Adipocyte (in vitro differentiated cells): ENCODE measurements around the gene FOXJ3.

ENCODE experiments used
- DNase-seq: peaks from one replicate; pipeline ENCODE4 v3.0.0-alpha.2; 2015; ENCODE audit warnings: low read depth
- H3K27me3 ChIP-seq: replicated peaks from 2 replicates; pipeline ENCODE4 v1.7.0; 2013; ENCODE audit warnings: mild to moderate bottlenecking, low read length, moderate library complexity; ENCODE audit not compliant: control insufficient read depth, insufficient read depth
- H3K36me3 ChIP-seq: 2 replicates; pipeline ENCODE4 v1.7.0; 2013; ENCODE audit warnings: low read length, mild to moderate bottlenecking, moderate library complexity; ENCODE audit not compliant: control insufficient read depth, insufficient read depth, severe bottlenecking
- H3K4me1 ChIP-seq: 2 replicates; pipeline ENCODE4 v1.7.0; 2013; ENCODE audit warnings: mild to moderate bottlenecking, low read length, moderate library complexity; ENCODE audit not compliant: control insufficient read depth, insufficient read depth
- H3K4me3 ChIP-seq: 2 replicates; pipeline ENCODE4 v1.7.0; 2013; ENCODE audit warnings: mild to moderate bottlenecking, low read length, moderate library complexity
- H3K9ac ChIP-seq: 2 replicates; pipeline ENCODE4 v1.7.0; 2013; ENCODE audit warnings: mild to moderate bottlenecking, low read length, moderate library complexity
- H3K9me3 ChIP-seq: 2 replicates; pipeline ENCODE4 v1.7.0; 2013; ENCODE audit warnings: mild to moderate bottlenecking, low read length, moderate library complexity; ENCODE audit not compliant: control insufficient read depth

The FOXJ3 gene

DNA sequence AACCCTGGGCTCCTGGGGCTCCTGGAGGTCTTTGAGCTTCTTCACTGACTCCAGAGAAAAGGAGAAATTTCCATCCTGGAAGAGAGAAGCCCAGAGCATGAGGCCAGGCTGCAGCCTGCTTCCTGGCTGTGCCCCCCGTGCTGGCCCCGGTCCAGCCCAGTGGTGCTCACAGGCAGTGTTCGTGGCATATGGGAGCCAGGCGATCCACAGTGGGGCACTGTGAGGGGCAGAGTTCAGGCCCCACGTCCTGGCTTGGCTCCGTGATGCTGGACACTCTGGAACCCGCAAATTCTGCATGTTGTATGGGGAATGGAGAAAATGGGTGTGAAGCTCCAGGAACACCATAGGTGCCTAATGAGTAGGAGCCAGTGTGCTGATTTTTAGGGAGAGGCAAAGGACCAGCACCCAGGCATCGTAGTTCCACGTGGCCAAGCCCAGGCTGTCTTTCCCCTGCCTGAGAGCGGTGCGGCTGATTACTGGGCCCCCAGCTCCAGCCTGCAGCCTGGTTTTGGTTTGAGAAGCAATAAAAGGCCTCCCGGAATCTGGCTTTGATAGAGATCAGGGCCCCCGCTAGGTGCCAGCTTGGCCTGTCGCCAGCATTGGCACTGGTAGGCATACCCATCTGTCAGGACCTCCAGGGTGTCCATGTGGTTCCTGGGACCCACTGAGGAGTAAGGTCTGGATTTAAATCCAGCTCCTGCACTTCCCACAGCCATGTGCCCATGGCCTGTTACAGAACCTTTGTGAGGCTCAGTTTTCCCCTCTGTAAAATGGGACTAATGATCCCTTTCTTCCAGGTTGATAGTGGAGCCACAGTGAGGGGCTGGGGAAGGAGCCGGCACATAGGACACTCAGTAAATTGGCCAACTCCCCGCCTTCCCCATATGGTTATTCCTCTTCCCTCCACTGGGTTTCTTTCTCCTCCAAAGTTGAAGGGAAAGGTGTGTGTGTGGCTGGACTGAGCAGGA lies 171.2 kb downstream of the FOXJ3 start:
- Histone ChIP-seq H3K27me3 (peaks cover 17% of the 10 kb centered on the region), H3K4me1 (no peaks in the 10 kb centered on the region), H3K9me3 (peaks cover 21% of the 10 kb centered on the region), H3K36me3 (no peaks in the 10 kb centered on the region), H3K4me3 (no peak overlapping the region), H3K9ac (no peak overlapping the region)
- no peak for DNase-seq

DNA sequence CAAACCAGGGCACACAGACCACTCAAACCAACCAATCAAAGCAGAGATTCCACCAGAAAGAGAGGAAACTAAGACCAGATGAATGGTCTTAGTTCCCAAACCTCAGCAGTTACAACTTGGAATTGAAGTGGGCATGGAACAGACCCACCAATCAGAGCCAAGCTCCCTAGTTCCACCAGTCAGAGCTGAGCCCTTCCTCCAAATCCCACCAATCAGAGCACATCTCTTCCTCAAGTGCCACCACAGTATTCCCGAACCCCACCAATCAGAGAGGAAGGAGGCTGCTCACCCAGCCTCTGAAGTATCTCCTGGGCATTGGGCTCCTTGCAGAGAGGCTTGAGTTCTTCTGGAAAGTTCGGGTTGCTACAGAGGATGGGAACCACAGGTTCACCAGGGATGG lies 171.9 kb downstream of the FOXJ3 start:
- Histone ChIP-seq H3K36me3 (no peaks in the 10 kb centered on the region), H3K4me1 (no peaks in the 10 kb centered on the region), H3K27me3 (peaks cover 17% of the 10 kb centered on the region), H3K4me3 (no peak overlapping the region), H3K9me3 (peaks cover 21% of the 10 kb centered on the region), H3K9ac (no peak overlapping the region)
- no peak for DNase-seq

DNA sequence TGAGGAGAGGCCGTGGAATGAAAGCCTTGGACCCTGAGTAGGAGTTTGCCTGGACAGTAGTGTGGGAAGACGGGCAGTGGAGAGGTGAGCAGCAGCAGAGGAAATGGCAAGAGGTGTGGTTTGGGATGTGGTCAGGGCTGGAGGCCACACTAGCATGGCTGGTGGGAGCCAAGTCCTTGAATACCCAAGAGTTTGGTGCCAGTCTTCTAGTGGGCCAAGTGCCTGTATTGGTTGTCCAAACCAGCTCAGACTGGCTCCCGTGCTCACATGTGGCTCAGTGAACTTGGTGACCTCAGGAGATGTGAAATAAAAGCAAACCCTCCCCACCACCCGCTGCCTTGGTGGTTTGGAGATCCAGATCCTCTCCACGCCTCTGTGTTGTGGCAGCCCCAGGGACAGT lies 172.9 kb downstream of the FOXJ3 start:
- DNase-seq, result no peak
- peaks cover 17% of the 10 kb centered on the region for H3K27me3 ChIP-seq
- H3K9me3 ChIP-seq, result peaks cover 21% of the 10 kb centered on the region
- no peak overlapping the region for H3K4me3 ChIP-seq
- no peak overlapping the region for H3K9ac ChIP-seq
- H3K36me3 ChIP-seq, result no peaks in the 10 kb centered on the region
- no peaks in the 10 kb centered on the region for H3K4me1 ChIP-seq

DNA sequence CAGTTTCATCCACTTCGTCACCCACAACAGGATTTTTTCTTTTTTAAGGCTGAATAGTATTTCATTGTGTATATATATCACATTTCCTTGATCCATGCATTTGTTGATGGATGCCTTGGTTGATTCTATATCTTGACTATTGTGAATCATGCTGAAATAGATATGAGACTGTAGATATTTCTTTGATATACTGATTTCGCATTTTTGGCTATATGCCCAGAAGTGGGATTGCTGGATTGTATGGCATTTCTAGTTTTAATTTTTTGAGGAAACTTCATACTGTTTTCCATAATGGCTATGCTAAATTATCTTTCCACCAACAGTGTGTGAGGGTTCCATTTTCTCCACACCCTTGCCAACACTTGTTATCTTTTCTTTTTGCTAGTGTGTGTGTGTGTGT lies 176.8 kb downstream of the FOXJ3 start:
- Histone ChIP-seq H3K27me3 (peaks cover 24% of the 10 kb centered on the region), H3K36me3 (no peaks in the 10 kb centered on the region), H3K4me1 (no peaks in the 10 kb centered on the region), H3K4me3 (no peak overlapping the region), H3K9me3 (peaks cover 21% of the 10 kb centered on the region), H3K9ac (no peak overlapping the region)
- no peak for DNase-seq

DNA sequence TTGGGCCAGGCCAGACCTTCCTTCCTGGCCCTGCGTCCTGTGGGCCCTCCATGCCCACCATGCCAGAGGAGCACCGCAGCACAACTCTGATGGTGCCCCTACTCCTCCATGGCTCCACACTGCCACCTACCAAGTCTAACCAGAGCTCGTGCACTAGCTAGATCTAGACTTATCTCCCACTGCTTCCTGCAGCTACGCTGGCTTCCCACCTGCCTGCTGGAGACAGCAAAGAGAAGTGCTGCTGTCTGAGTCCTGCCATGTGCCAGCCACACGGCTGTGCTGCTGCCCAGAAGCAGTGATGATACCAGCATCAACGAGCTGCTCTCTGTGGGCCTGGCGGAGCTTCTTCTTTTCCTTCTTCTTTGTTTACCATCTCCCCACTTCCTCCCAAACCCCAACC lies 177.4 kb downstream of the FOXJ3 start:
- Histone ChIP-seq H3K27me3 (peaks cover 24% of the 10 kb centered on the region), H3K4me3 (no peak overlapping the region), H3K9ac (no peak overlapping the region), H3K36me3 (no peaks in the 10 kb centered on the region), H3K9me3 (peaks cover 21% of the 10 kb centered on the region), H3K4me1 (no peaks in the 10 kb centered on the region)
- no peak for DNase-seq

DNA sequence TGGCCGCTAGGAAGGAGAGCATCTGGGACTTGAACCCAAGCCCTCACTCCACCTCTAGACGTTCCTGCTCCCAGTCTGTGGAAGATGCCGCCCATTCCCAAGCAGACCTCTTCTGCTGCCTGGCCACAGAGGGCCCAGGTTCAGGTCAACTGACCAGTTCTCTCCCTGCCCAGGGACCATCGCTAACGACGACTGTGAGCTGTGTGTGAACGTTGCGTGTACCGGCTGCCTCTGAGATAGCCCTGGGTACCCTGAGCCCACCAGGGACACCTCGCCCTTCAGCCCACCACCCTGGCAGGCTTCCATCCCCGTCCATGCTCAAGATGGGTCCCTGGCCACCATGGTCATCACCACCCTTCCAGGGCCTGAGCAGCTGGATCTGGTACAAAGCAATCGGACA lies 179.7 kb downstream of the FOXJ3 start:
- DNase-seq, result no peak
- Histone ChIP-seq H3K9ac (no peak overlapping the region), H3K9me3 (peaks cover 10% of the 10 kb centered on the region), H3K36me3 (no peaks in the 10 kb centered on the region), H3K27me3 (peaks cover 40% of the 10 kb centered on the region), H3K4me3 (no peak overlapping the region), H3K4me1 (no peaks in the 10 kb centered on the region)

DNA sequence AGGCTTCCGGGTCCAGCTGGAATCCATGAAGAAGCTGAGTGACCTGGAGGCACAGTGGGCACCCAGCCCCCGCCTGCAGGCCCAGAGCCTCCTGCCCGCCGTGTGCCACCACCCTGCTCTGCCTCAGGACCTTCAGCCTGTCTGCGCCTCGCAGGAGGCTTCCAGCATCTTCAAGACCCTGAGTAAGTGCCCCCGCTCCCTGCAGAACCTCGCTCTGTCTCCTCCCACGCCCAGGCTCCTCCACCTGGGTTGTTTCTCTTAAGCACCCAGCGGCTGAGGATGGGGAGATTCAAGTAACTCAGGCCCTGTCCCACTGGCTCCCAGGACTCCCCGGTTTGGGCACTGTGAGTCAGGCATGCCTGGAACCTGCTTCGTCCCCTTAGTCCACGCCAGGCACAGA lies 180.3 kb downstream of the FOXJ3 start:
- peaks cover 46% of the 10 kb centered on the region for H3K27me3 ChIP-seq
- H3K9ac ChIP-seq, result no peak overlapping the region
- no peak overlapping the region for H3K4me3 ChIP-seq
- no peaks in the 10 kb centered on the region for H3K36me3 ChIP-seq
- no peaks in the 10 kb centered on the region for H3K4me1 ChIP-seq
- H3K9me3 ChIP-seq, result peaks cover 3% of the 10 kb centered on the region
- no peak for DNase-seq

DNA sequence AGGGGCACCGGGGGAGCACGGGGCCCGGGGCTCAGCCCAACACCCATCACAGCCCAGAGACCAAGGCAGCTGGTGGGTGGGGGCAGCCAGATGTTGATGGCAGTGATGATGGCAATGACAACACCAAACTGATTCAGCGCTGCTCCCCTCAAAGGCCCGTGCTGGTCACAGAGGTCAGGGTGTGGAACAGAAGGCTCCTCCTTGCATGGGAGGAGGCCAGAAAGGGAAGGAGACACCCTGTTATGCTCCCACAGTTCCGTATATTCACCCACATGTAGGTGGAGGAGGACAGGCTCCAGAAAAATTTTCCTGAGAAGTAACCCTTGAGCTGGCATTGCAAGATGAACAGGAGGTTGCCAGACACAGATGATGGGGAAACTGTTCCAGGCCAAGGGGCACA lies 181.4 kb downstream of the FOXJ3 start:
- H3K4me3 ChIP-seq, result no peak overlapping the region
- DNase-seq, result no peak
- no peak overlapping the region for H3K9ac ChIP-seq
- H3K36me3 ChIP-seq, result no peaks in the 10 kb centered on the region
- no peaks in the 10 kb centered on the region for H3K4me1 ChIP-seq
- H3K9me3 ChIP-seq, result no peaks in the 10 kb centered on the region
- H3K27me3 ChIP-seq, result peaks cover 50% of the 10 kb centered on the region

DNA sequence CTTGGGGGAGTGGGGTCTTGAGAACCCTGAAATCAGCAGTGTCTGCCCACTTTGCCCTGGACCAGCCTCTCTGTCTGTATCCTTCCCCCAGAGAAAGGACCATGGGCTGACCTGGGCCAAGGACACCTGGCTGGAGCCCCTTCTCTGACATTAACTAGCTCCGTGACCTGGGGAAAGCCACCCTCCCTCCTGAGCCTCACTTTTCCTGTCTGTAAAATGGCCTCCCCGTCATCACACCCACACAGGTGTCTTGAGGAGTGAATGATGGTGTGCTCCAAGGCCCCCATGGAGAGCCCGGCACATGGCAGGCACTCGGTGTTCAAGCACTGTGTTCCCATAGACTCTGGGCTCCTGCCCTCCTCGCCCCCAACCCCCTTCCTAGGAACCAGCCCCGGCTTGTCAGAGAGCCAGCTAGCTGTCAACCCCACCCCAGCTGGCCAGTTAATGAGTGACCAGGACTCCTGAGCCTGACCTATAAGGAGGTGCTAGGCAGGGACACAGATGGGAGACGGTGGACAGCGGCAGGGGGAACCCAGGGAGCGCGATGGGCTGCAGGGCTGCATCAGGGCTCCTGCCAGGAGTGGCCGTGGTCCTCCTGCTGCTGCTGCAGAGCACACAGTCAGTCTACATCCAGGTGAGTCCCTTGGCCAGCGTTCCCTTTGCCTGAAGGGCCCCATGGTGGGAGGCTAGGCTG lies 182.0 kb downstream of the FOXJ3 start, which contains the start of gene GUCA2B:
Gene GUCA2B, plus strand, starts transcription at position 504 of the 694 bp plus-strand sequence. Its CDS starts 41 bp downstream, at position 545.
- H3K27me3 ChIP-seq, result peaks cover 56% of the 10 kb centered on the region
- DNase-seq, result no peak
- H3K9me3 ChIP-seq, result no peaks in the 10 kb centered on the region
- H3K9ac ChIP-seq, result no peak within 1 kb of the TSS
- H3K4me3 ChIP-seq, result no peak within 1 kb of the TSS
- H3K36me3 ChIP-seq, result no peaks in the 10 kb centered on the region
- no peaks in the 10 kb centered on the region for H3K4me1 ChIP-seq

DNA sequence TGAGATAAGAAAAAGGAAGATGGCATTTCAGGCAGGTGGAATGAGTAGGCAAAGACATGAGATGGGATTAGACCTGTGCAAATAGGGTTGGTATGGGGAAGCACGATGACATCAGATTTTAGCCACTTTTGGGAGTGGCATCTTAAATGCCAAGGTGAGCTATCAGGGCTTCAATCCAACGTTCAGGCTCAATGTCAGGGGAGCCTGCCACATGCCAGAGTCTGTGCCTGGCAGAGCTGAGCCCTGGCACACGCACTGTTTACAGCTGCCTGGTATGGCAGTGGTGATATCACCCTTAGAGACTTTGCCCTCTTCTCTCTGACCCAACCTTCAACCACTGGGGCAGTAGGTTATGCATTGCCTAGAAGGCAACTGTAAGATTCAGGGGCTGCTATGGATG lies 182.9 kb downstream of the FOXJ3 start:
- H3K4me1 ChIP-seq, result no peaks in the 10 kb centered on the region
- H3K9me3 ChIP-seq, result no peaks in the 10 kb centered on the region
- H3K36me3 ChIP-seq, result no peaks in the 10 kb centered on the region
- peaks cover 65% of the 10 kb centered on the region for H3K27me3 ChIP-seq
- no peak for DNase-seq
- H3K9ac ChIP-seq, result no peak overlapping the region
- H3K4me3 ChIP-seq, result no peak overlapping the region

DNA sequence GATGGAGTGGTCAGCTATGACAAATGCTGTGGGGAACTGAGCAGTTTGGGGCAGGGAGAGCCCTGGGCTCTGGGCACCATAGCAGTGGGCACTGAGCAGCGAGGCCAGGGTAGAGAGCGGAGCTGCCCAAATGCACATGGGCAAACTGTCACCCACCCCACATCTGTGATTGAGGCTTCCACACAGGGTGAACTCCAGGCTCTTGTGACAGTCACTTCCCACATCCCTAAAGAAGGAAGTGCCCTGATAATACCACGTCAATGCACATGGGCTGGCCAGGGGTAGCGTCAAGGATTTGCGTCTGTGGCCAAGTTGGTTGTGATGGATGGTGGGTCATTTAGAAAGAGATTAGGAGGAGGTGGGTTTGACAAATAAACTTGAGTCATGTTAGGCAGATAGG lies 184.4 kb downstream of the FOXJ3 start:
- peaks cover 78% of the 10 kb centered on the region for H3K27me3 ChIP-seq
- H3K9me3 ChIP-seq, result no peaks in the 10 kb centered on the region
- H3K36me3 ChIP-seq, result no peaks in the 10 kb centered on the region
- H3K4me1 ChIP-seq, result no peaks in the 10 kb centered on the region
- DNase-seq, result no peak
- H3K9ac ChIP-seq, result no peak overlapping the region
- no peak overlapping the region for H3K4me3 ChIP-seq
